ENCODE results near the gene C18orf32.
"Not testable (repeated sequence)": the region's sequence is repeated elsewhere in the genome, so short reads cannot be mapped to it uniquely, and the experiment has no call there.

The C18orf32 gene

GRCh38 chr18:49510393-49511115 is 23.5 kb upstream of the C18orf32 start:
- no peak overlapping the region for H3K4me3 Mint-ChIP-seq
- peak; percentile 56 for DNase-seq
- H3K9me3 Mint-ChIP-seq: no peaks in the 10 kb centered on the region
- H3K27me3 Mint-ChIP-seq (ENCODE audit: low read depth, poor library complexity): no peaks in the 10 kb centered on the region
- TF ChIP-seq CTCF (IDR thresholded peaks at IDR 0.05): peak; percentile 83
- peaks cover 2% of the 10 kb centered on the region for H3K4me1 Mint-ChIP-seq
- no peaks in the 10 kb centered on the region for H3K36me3 Mint-ChIP-seq (ENCODE audit: low read depth)
- no peak overlapping the region for H3K27ac Mint-ChIP-seq

GRCh38 chr18:49506438-49506837 is 19.4 kb upstream of the C18orf32 start:
- H3K9me3 Mint-ChIP-seq; H3K27me3 Mint-ChIP-seq (ENCODE audit: low read depth, poor library complexity); H3K4me3 Mint-ChIP-seq; DNase-seq; H3K27ac Mint-ChIP-seq; H3K4me1 Mint-ChIP-seq; H3K36me3 Mint-ChIP-seq (ENCODE audit: low read depth): not testable (repeated sequence)

GRCh38 chr18:49503931-49504330 is 16.9 kb upstream of the C18orf32 start:
- Mint-ChIP-seq H3K4me1 (peaks cover 29% of the 10 kb centered on the region), H3K27ac (peak overlapping the region; percentile 6), H3K9me3 (no peaks in the 10 kb centered on the region), H3K27me3 (ENCODE audit: low read depth, poor library complexity) (no peaks in the 10 kb centered on the region), H3K4me3 (peak overlapping the region; percentile 0), H3K36me3 (ENCODE audit: low read depth) (no peaks in the 10 kb centered on the region)
- no peak for TF ChIP-seq CTCF (IDR thresholded peaks at IDR 0.05)
- DNase-seq: no peak

- peak; percentile 33 for DNase-seq
- Mint-ChIP-seq H3K27ac (peak overlapping the region; percentile 85), H3K4me3 (peak overlapping the region; percentile 41), H3K36me3 (ENCODE audit: low read depth) (no peaks in the 10 kb centered on the region), H3K9me3 (no peaks in the 10 kb centered on the region), H3K27me3 (ENCODE audit: low read depth, poor library complexity) (no peaks in the 10 kb centered on the region), H3K4me1 (peaks cover 53% of the 10 kb centered on the region)
- no peak for TF ChIP-seq CTCF (IDR thresholded peaks at IDR 0.05)
Observed at GRCh38 chr18:49500201-49500921, 13.3 kb upstream of the C18orf32 start.

GRCh38 chr18:49499046-49499637 is 12.1 kb upstream of the C18orf32 start:
- H3K4me3 Mint-ChIP-seq: no peak overlapping the region
- H3K4me1 Mint-ChIP-seq: peaks cover 64% of the 10 kb centered on the region
- no peaks in the 10 kb centered on the region for H3K36me3 Mint-ChIP-seq (ENCODE audit: low read depth)
- no peak for TF ChIP-seq CTCF (IDR thresholded peaks at IDR 0.05)
- no peaks in the 10 kb centered on the region for H3K9me3 Mint-ChIP-seq
- no peak for DNase-seq
- H3K27me3 Mint-ChIP-seq (ENCODE audit: low read depth, poor library complexity): no peaks in the 10 kb centered on the region
- peak overlapping the region; percentile 93 for H3K27ac Mint-ChIP-seq

- Mint-ChIP-seq H3K36me3 (ENCODE audit: low read depth) (peaks cover 14% of the 10 kb centered on the region), H3K4me3 (no peak overlapping the region), H3K27me3 (ENCODE audit: low read depth, poor library complexity) (no peaks in the 10 kb centered on the region), H3K4me1 (peaks cover 84% of the 10 kb centered on the region), H3K27ac (peak overlapping the region; percentile 7), H3K9me3 (no peaks in the 10 kb centered on the region)
- TF ChIP-seq CTCF (IDR thresholded peaks at IDR 0.05): no peak
- no peak for DNase-seq
Observed at GRCh38 chr18:49495480-49495879, 8.4 kb upstream of the C18orf32 start.
